GM23338 (cell line): ENCODE measurements around the gene KAZN. TPM values are rescaled to one million over a fixed set of nuclear protein-coding genes. Genes with fewer than 3 reads are reported as not detected.

ENCODE experiments used
- ATAC-seq: fragments of 200-7000 bp; cut with Tn5 transposase; 3 replicates; pipeline ENCODE4 v1.9.1; 2020
- DNase-seq: peaks from one replicate; pipeline ENCODE4 v3.0.0-alpha.2; 2015; ENCODE audit warnings: low spot score
- H2AFZ ChIP-seq: fragments of 200-600 bp; sonication (generic); 2 replicates; pipeline ENCODE4 v1.8.0; 2016; ENCODE audit warnings: antibody characterized with exemption, mild to moderate bottlenecking, moderate library complexity
- H3F3A ChIP-seq: fragments of 200-600 bp; sonication (generic); replicated peaks from 2 replicates; pipeline ENCODE4 v1.8.0; 2017; ENCODE audit warnings: antibody characterized with exemption, mixed run types, low read depth
- H3K27ac ChIP-seq: fragments of 200-600 bp; sonication (generic); 2 replicates; pipeline ENCODE4 v1.6.1; 2016; ENCODE audit warnings: low read depth
- H3K27me3 ChIP-seq: fragments of 200-600 bp; sonication (generic); 2 replicates; pipeline ENCODE4 v1.8.0; 2016; ENCODE audit warnings: mild to moderate bottlenecking, mixed run types, moderate library complexity; ENCODE audit not compliant: insufficient read depth
- H3K36me3 ChIP-seq: fragments of 200-600 bp; sonication (generic); 2 replicates; pipeline ENCODE4 v1.8.0; 2016; ENCODE audit warnings: mild to moderate bottlenecking; ENCODE audit not compliant: insufficient read depth
- H3K4me1 ChIP-seq: fragments of 200-600 bp; sonication (generic); 2 replicates; pipeline ENCODE4 v1.8.0; 2016; ENCODE audit warnings: mild to moderate bottlenecking, moderate library complexity; ENCODE audit not compliant: insufficient read depth
- H3K4me2 ChIP-seq: fragments of 200-600 bp; sonication (generic); 2 replicates; pipeline ENCODE4 v1.7.1; 2017; ENCODE audit warnings: mixed run types
- H3K4me3 ChIP-seq: fragments of 200-600 bp; sonication (generic); 2 replicates; pipeline ENCODE4 v1.6.1; 2016; ENCODE audit warnings: mixed run types
- H3K79me2 ChIP-seq: fragments of 200-600 bp; sonication (generic); replicated peaks from 2 replicates; pipeline ENCODE4 v1.8.0; 2017; ENCODE audit warnings: mild to moderate bottlenecking; ENCODE audit not compliant: insufficient read depth
- H3K9me2 ChIP-seq: fragments of 200-600 bp; sonication (generic); 2 replicates; pipeline ENCODE4 v1.8.0; 2017; ENCODE audit not compliant: insufficient read depth
- H4K20me1 ChIP-seq: fragments of 200-600 bp; sonication (generic); replicated peaks from 2 replicates; pipeline ENCODE4 v1.8.0; 2017; ENCODE audit warnings: mild to moderate bottlenecking; ENCODE audit not compliant: insufficient read depth
- H3K27ac Mint-ChIP-seq: 2 replicates; pipeline ENCODE4 v1.8.0; 2020; ENCODE audit warnings: inconsistent platforms, mild to moderate bottlenecking, moderate library complexity, mixed read lengths
- H3K27me3 Mint-ChIP-seq: 3 replicates; pipeline ENCODE4 v1.8.0; 2022; ENCODE audit warnings: low read depth, mild to moderate bottlenecking, moderate library complexity, mixed read lengths, inconsistent platforms; ENCODE audit not compliant: insufficient read depth, poor library complexity
- H3K36me3 Mint-ChIP-seq: 3 replicates; pipeline ENCODE4 v1.8.0; 2021; ENCODE audit warnings: low read depth, mild to moderate bottlenecking, inconsistent platforms, moderate library complexity, mixed read lengths
- H3K4me1 Mint-ChIP-seq: 3 replicates; pipeline ENCODE4 v1.8.0; 2020; ENCODE audit warnings: mild to moderate bottlenecking, inconsistent platforms, mixed read lengths
- H3K4me3 Mint-ChIP-seq: 3 replicates; pipeline ENCODE4 v1.8.0; 2021; ENCODE audit warnings: moderate library complexity, mild to moderate bottlenecking, inconsistent platforms, mixed read lengths
- H3K9me3 Mint-ChIP-seq: 3 replicates; pipeline ENCODE4 v1.8.0; 2020; ENCODE audit warnings: moderate library complexity, mild to moderate bottlenecking, inconsistent platforms, mixed read lengths
- CTCF ChIP-seq, 2 experiments: fragments of 200-600 bp in 1 of 2; sonication (generic) in 1 of 2; conservative IDR thresholded peaks; 2 replicates each; pipeline versions ENCODE4 v1.5.1 to v1.6.1; 2016 to 2017; ENCODE audit warnings: antibody characterized with exemption in 2 of 2, low read depth in 2 of 2, mild to moderate bottlenecking in 2 of 2, moderate library complexity in 1 of 2
- ETS1 ChIP-seq: IDR thresholded peaks from 2 replicates; pipeline ENCODE4 v1.6.1; 2016; ENCODE audit warnings: antibody characterized with exemption
- EZH2phosphoT487 ChIP-seq: fragments of 200-600 bp; sonication (generic); IDR thresholded peaks from one replicate; pipeline ENCODE4 v1.8.1; 2018; ENCODE audit warnings: antibody characterized with exemption; ENCODE audit not compliant: unreplicated experiment
- JUNB ChIP-seq: IDR thresholded peaks from one replicate; pipeline ENCODE4 v1.6.1; 2016; ENCODE audit warnings: antibody characterized with exemption; ENCODE audit not compliant: unreplicated experiment
- NANOG ChIP-seq: IDR thresholded peaks from 2 replicates; pipeline ENCODE4 v1.6.1; 2016; ENCODE audit warnings: antibody characterized with exemption, borderline replicate concordance
- POLR2AphosphoS5 ChIP-seq: IDR thresholded peaks from 2 replicates; pipeline ENCODE4 v1.6.1; 2016; ENCODE audit warnings: antibody characterized with exemption, low read depth
- REST ChIP-seq: IDR thresholded peaks from one replicate; pipeline ENCODE4 v1.6.1; 2018; ENCODE audit warnings: antibody characterized with exemption; ENCODE audit not compliant: unreplicated experiment
- ZNF114 ChIP-seq: fragments of 250-450 bp; sonication (Bioruptor Pico); IDR thresholded peaks from 2 replicates; pipeline ENCODE4 v1.5.0; 2020; ENCODE audit warnings: mild to moderate bottlenecking, moderate library complexity
- ZNF331 ChIP-seq: fragments of 250-450 bp; sonication (Bioruptor Pico); IDR thresholded peaks from 2 replicates; pipeline ENCODE4 v1.5.0; 2020; ENCODE audit warnings: low read depth, mild to moderate bottlenecking, moderate library complexity
- polyA plus RNA-seq: library from polyadenylated mRNA; unstranded; fragments of >200 nt; fragmentation: Nextera tagmentation; extraction: Ambion mirVana; gene quantifications from 2 replicates; pipeline ENCODE4 v1.2.1, GENCODE V29; 2016
- total RNA-seq: library from RNA; depleted of rRNA; stranded (reverse); fragments of >200 nt; shearing (Covaris generic); gene quantifications from 2 replicates; pipeline ENCODE4 v1.2.3, GENCODE V29; 2014

Gene KAZN
- total and polyA plus RNA-seq, 2 experiments from 2014 or later: 9.9 to 15.0 TPM

- DNase-seq: peak; percentile 36
- Histone ChIP-seq H2AFZ (no peak overlapping the region), H3K4me3 (no peak overlapping the region), H4K20me1 (no peaks in the 10 kb centered on the region; the same call in 1 of the 2 replicates), H3K27ac (no peak overlapping the region), H3K79me2 (no peaks in the 10 kb centered on the region), H3K36me3 (no peaks in the 10 kb centered on the region), H3K27me3 (no peaks in the 10 kb centered on the region), H3K9me2 (no peaks in the 10 kb centered on the region), H3F3A (no peaks in the 10 kb centered on the region), H3K4me2 (no peak overlapping the region), H3K4me1 (peaks cover 9% of the 10 kb centered on the region; the same call in 1 of the 2 replicates)
- TF ChIP-seq CTCF (conservative IDR thresholded peaks at IDR 0.05; ENCODE audit: low read depth in 2 of 2) (no peak), JUNB (no peak), ZNF114 (CRISPR knock-in tag) (no peak), EZH2phosphoT487 (no peak), ZNF331 (no peak), NANOG (no peak), ETS1 (no peak), POLR2AphosphoS5 (no peak), REST (no peak)
- Mint-ChIP-seq H3K4me3 (no peak overlapping the region), H3K9me3 (no peaks in the 10 kb centered on the region; the same call in 2 of the 3 replicates), H3K27ac (no peak overlapping the region), H3K4me1 (peaks cover 21% of the 10 kb centered on the region), H3K36me3 (no peaks in the 10 kb centered on the region), H3K27me3 (peaks cover 4% of the 10 kb centered on the region)
- ATAC-seq: peak; percentile 54
Observed at GRCh38 chr1:14909920-14910460, 311.5 kb downstream of the KAZN start.
